Neural progenitor cell (in vitro differentiated cells): ENCODE results near the gene FBLN2. TPM values are rescaled to one million over a fixed set of nuclear protein-coding genes. Genes with fewer than 3 reads are reported as not detected.
A peak's percentile ranks its signal among the peaks of the same experiment; 100 is the strongest.

ENCODE experiments used
- DNase-seq: peaks from one replicate; pipeline ENCODE4 v3.0.0-alpha.2; 2016; ENCODE audit warnings: low spot score
- H2AFZ ChIP-seq: fragments of 200-600 bp; sonication (generic); replicated peaks from 2 replicates; pipeline ENCODE4 v1.6.1; 2016; ENCODE audit warnings: antibody characterized with exemption
- H3F3A ChIP-seq: fragments of 200-600 bp; sonication (generic); 2 replicates; pipeline ENCODE4 v1.6.1; 2016; ENCODE audit warnings: antibody characterized with exemption, low read depth
- H3K27ac ChIP-seq: fragments of 200-600 bp; sonication (generic); 2 replicates; pipeline ENCODE4 v1.5.1; 2016; ENCODE audit warnings: mild to moderate bottlenecking
- H3K27me3 ChIP-seq: fragments of 200-600 bp; sonication (generic); 2 replicates; pipeline ENCODE4 v1.6.1; 2016; ENCODE audit warnings: mild to moderate bottlenecking, moderate library complexity
- H3K36me3 ChIP-seq: fragments of 200-600 bp; sonication (generic); 2 replicates; pipeline ENCODE4 v1.5.1; 2016
- H3K4me1 ChIP-seq: fragments of 200-600 bp; sonication (generic); 2 replicates; pipeline ENCODE4 v1.6.1; 2016; ENCODE audit warnings: mixed run types
- H3K4me2 ChIP-seq: fragments of 200-600 bp; sonication (generic); 2 replicates; pipeline ENCODE4 v1.6.1; 2016
- H3K4me3 ChIP-seq: fragments of 200-600 bp; sonication (generic); 2 replicates; pipeline ENCODE4 v1.5.1; 2016
- H3K79me2 ChIP-seq: fragments of 200-600 bp; sonication (generic); 2 replicates; pipeline ENCODE4 v1.6.1; 2016; ENCODE audit warnings: low read depth
- H3K9ac ChIP-seq: fragments of 200-600 bp; sonication (generic); 2 replicates; pipeline ENCODE4 v1.6.1; 2016
- H3K9me3 ChIP-seq: fragments of 200-600 bp; sonication (generic); 2 replicates; pipeline ENCODE4 v1.5.1; 2016; ENCODE audit warnings: low read depth
- H4K20me1 ChIP-seq: fragments of 200-600 bp; sonication (generic); 2 replicates; pipeline ENCODE4 v1.6.1; 2016; ENCODE audit warnings: low read depth
- H3K27ac Mint-ChIP-seq: 3 replicates; pipeline ENCODE4 v1.8.0; 2021; ENCODE audit warnings: mixed read lengths
- H3K27me3 Mint-ChIP-seq: 2 replicates; pipeline ENCODE4 v1.8.0; 2022; ENCODE audit warnings: low read depth, mild to moderate bottlenecking, inconsistent platforms, moderate library complexity, mixed read lengths; ENCODE audit not compliant: insufficient read depth
- H3K36me3 Mint-ChIP-seq: 3 replicates; pipeline ENCODE4 v1.8.0; 2021; ENCODE audit warnings: mixed read lengths
- H3K4me1 Mint-ChIP-seq: 3 replicates; pipeline ENCODE4 v1.8.0; 2021; ENCODE audit warnings: mixed read lengths
- H3K4me3 Mint-ChIP-seq: 3 replicates; pipeline ENCODE4 v1.8.0; 2021; ENCODE audit warnings: mild to moderate bottlenecking, moderate library complexity, mixed read lengths
- H3K9me3 Mint-ChIP-seq: 3 replicates; pipeline ENCODE4 v1.8.0; 2020; ENCODE audit warnings: mixed read lengths
- CTCF ChIP-seq: fragments of 200-600 bp; sonication (generic); IDR thresholded peaks from 2 replicates; pipeline ENCODE4 v1.5.1; 2017; ENCODE audit warnings: antibody characterized with exemption, mild to moderate bottlenecking
- EZH2 ChIP-seq: fragments of 200-600 bp; sonication (generic); IDR thresholded peaks from 2 replicates; pipeline ENCODE4 v1.6.1; 2017; ENCODE audit warnings: antibody characterized with exemption, mild to moderate bottlenecking, moderate library complexity
- EZH2phosphoT487 ChIP-seq: fragments of 200-600 bp; sonication (generic); IDR thresholded peaks from 2 replicates; pipeline ENCODE4 v1.6.1; 2017; ENCODE audit warnings: antibody characterized with exemption
- total RNA-seq: library from RNA; depleted of rRNA; stranded (reverse); fragments of >200 nt; gene quantifications from 2 replicates; pipeline ENCODE4 v1.2.3, GENCODE V29; 2015; ENCODE audit warnings: low replicate concordance

The FBLN2 gene
- total RNA-seq, 1 donor from 2014 or later: 15.9 TPM

- no peaks in the 10 kb centered on the region for H4K20me1 ChIP-seq
- no peak overlapping the region for H3K4me2 ChIP-seq
- Mint-ChIP-seq H3K27ac (peak overlapping the region; percentile 69), H3K9me3 (peaks cover 2% of the 10 kb centered on the region), H3K4me3 (no peak overlapping the region), H3K4me1 (peaks cover 38% of the 10 kb centered on the region), H3K27me3 (peaks cover 17% of the 10 kb centered on the region), H3K36me3 (no peaks in the 10 kb centered on the region)
- H3K4me3 ChIP-seq: no peak overlapping the region
- no peaks in the 10 kb centered on the region for H3K9me3 ChIP-seq
- TF ChIP-seq EZH2phosphoT487 (no peak), CTCF (no peak), EZH2 (no peak)
- DNase-seq: peak; percentile 40
- H2AFZ ChIP-seq: no peak overlapping the region
- H3K27me3 ChIP-seq: peaks cover 35% of the 10 kb centered on the region
- no peak overlapping the region for H3K9ac ChIP-seq
- H3F3A ChIP-seq: peaks cover 16% of the 10 kb centered on the region
- H3K36me3 ChIP-seq: no peaks in the 10 kb centered on the region
- H3K27ac ChIP-seq: no peak overlapping the region
- H3K4me1 ChIP-seq: no peaks in the 10 kb centered on the region
- no peaks in the 10 kb centered on the region for H3K79me2 ChIP-seq
Observed at GRCh38 chr3:13546667-13547171, 2.2 kb upstream of the FBLN2 start.

GRCh38 chr3:13547591-13548371 is 1.1 kb upstream of the FBLN2 start:
- H3K36me3 ChIP-seq: no peaks in the 10 kb centered on the region
- no peak overlapping the region for H3K27ac ChIP-seq
- Mint-ChIP-seq H3K9me3 (no peaks in the 10 kb centered on the region), H3K27me3 (peaks cover 21% of the 10 kb centered on the region), H3K4me1 (peaks cover 45% of the 10 kb centered on the region), H3K36me3 (no peaks in the 10 kb centered on the region), H3K27ac (peak overlapping the region; percentile 31), H3K4me3 (peak overlapping the region; percentile 82)
- H4K20me1 ChIP-seq: no peaks in the 10 kb centered on the region
- no peak overlapping the region for H3K4me3 ChIP-seq
- no peak overlapping the region for H3K9ac ChIP-seq
- H3K79me2 ChIP-seq: no peaks in the 10 kb centered on the region
- no peaks in the 10 kb centered on the region for H3K4me1 ChIP-seq
- TF ChIP-seq EZH2phosphoT487 (no peak), EZH2 (no peak), CTCF (no peak)
- no peak overlapping the region for H2AFZ ChIP-seq
- DNase-seq: peak; percentile 28
- H3F3A ChIP-seq: peaks cover 16% of the 10 kb centered on the region
- no peak overlapping the region for H3K4me2 ChIP-seq
- H3K27me3 ChIP-seq: peaks cover 35% of the 10 kb centered on the region
- no peaks in the 10 kb centered on the region for H3K9me3 ChIP-seq

GRCh38 chr3:13549623-13550422 is 898 bp downstream of the FBLN2 start:
- Histone ChIP-seq H3K36me3 (no peaks in the 10 kb centered on the region), H3K27me3 (peaks cover 35% of the 10 kb centered on the region), H3F3A (peaks cover 16% of the 10 kb centered on the region), H2AFZ (no peak overlapping the region), H3K4me2 (peak overlapping the region; percentile 85), H3K4me3 (peak overlapping the region; percentile 41), H4K20me1 (no peaks in the 10 kb centered on the region), H3K79me2 (no peaks in the 10 kb centered on the region), H3K27ac (no peak overlapping the region), H3K4me1 (no peaks in the 10 kb centered on the region), H3K9me3 (no peaks in the 10 kb centered on the region), H3K9ac (no peak overlapping the region)
- Mint-ChIP-seq H3K36me3 (no peaks in the 10 kb centered on the region), H3K4me3 (peak overlapping the region; percentile 80), H3K4me1 (peaks cover 56% of the 10 kb centered on the region), H3K27ac (peak overlapping the region; percentile 9), H3K9me3 (no peaks in the 10 kb centered on the region), H3K27me3 (peaks cover 26% of the 10 kb centered on the region)
- no peak for DNase-seq
- TF ChIP-seq EZH2phosphoT487: no peak
- no peak for TF ChIP-seq CTCF
- TF ChIP-seq EZH2: no peak
